Parathyroid adenoma (tissue), 2 donors: ENCODE results near the gene STARD8.

ENCODE experiments used
- H2AFZ ChIP-seq: fragments of 300-600 bp; sonication (generic); one replicate; pipeline ENCODE4 v1.7.0; 2017; ENCODE audit warnings: antibody characterized with exemption, mild to moderate bottlenecking
- H3K27ac ChIP-seq: fragments of 300-600 bp; sonication (generic); one replicate; pipeline ENCODE4 v1.7.0; 2017
- H3K27me3 ChIP-seq: fragments of 300-600 bp; sonication (generic); one replicate; pipeline ENCODE4 v1.7.0; 2017; ENCODE audit warnings: low read length; ENCODE audit not compliant: control insufficient read depth, insufficient read depth
- H3K36me3 ChIP-seq: fragments of 300-600 bp; sonication (generic); one replicate; pipeline ENCODE4 v1.7.0; 2017; ENCODE audit warnings: low read length; ENCODE audit not compliant: control insufficient read depth, insufficient read depth
- H3K4me1 ChIP-seq: fragments of 300-600 bp; sonication (generic); one replicate; pipeline ENCODE4 v1.7.0; 2017; ENCODE audit warnings: control low read depth
- H3K4me2 ChIP-seq: fragments of 300-600 bp; sonication (generic); one replicate; pipeline ENCODE4 v1.7.0; 2017; ENCODE audit warnings: low read length
- H3K4me3 ChIP-seq: fragments of 300-600 bp; sonication (generic); one replicate; pipeline ENCODE4 v1.7.0; 2017; ENCODE audit warnings: low read depth, low read length
- H3K79me2 ChIP-seq: fragments of 300-600 bp; sonication (generic); one replicate; pipeline ENCODE4 v1.7.0; 2017; ENCODE audit warnings: control low read depth
- H3K9ac ChIP-seq: fragments of 300-600 bp; sonication (generic); one replicate; pipeline ENCODE4 v1.7.0; 2017; ENCODE audit warnings: mild to moderate bottlenecking
- H3K9me3 ChIP-seq: fragments of 300-600 bp; sonication (generic); one replicate; pipeline ENCODE4 v1.7.0; 2017; ENCODE audit warnings: low read length; ENCODE audit not compliant: control insufficient read depth
- CTCF ChIP-seq: fragments of 300-600 bp; sonication (generic); IDR thresholded peaks from one replicate; pipeline ENCODE4 v1.7.0; 2017; ENCODE audit warnings: antibody characterized with exemption, mild to moderate bottlenecking
- donor health status: primary hyperparathyroidism.

Gene STARD8

GRCh38 chrX:68719904-68720614 is 72.6 kb downstream of the STARD8 start:
- TF ChIP-seq CTCF = no peak
- no peak overlapping the region for H2AFZ ChIP-seq
- no peak overlapping the region for H3K4me2 ChIP-seq
- H3K9ac ChIP-seq = no peak overlapping the region
- no peaks in the 10 kb centered on the region for H3K79me2 ChIP-seq
- H3K27ac ChIP-seq = no peak overlapping the region
- H3K9me3 ChIP-seq = no peaks in the 10 kb centered on the region
- no peaks in the 10 kb centered on the region for H3K36me3 ChIP-seq
- no peak overlapping the region for H3K4me3 ChIP-seq
- no peaks in the 10 kb centered on the region for H3K27me3 ChIP-seq
- no peaks in the 10 kb centered on the region for H3K4me1 ChIP-seq

GRCh38 chrX:68720851-68721250 is 73.4 kb downstream of the STARD8 start:
- Histone ChIP-seq H3K9me3 (no peaks in the 10 kb centered on the region), H3K27me3 (no peaks in the 10 kb centered on the region), H3K4me2 (no peak overlapping the region), H3K27ac (no peak overlapping the region), H3K4me3 (no peak overlapping the region), H3K79me2 (no peaks in the 10 kb centered on the region), H2AFZ (no peak overlapping the region), H3K9ac (no peak overlapping the region), H3K4me1 (no peaks in the 10 kb centered on the region), H3K36me3 (no peaks in the 10 kb centered on the region)
- no peak for TF ChIP-seq CTCF

- Histone ChIP-seq H3K9me3 (no peaks in the 10 kb centered on the region), H3K9ac (no peak overlapping the region), H3K4me2 (no peak overlapping the region), H3K27ac (no peak overlapping the region), H3K4me1 (no peaks in the 10 kb centered on the region), H3K27me3 (no peaks in the 10 kb centered on the region), H3K4me3 (no peak overlapping the region), H2AFZ (no peak overlapping the region), H3K36me3 (no peaks in the 10 kb centered on the region), H3K79me2 (no peaks in the 10 kb centered on the region)
- no peak for TF ChIP-seq CTCF
Measured at GRCh38 chrX:68721546-68721945, 74.1 kb downstream of the STARD8 start.

GRCh38 chrX:68721991-68722860 is 74.8 kb downstream of the STARD8 start:
- Histone ChIP-seq H3K9ac (no peak overlapping the region), H3K27me3 (no peaks in the 10 kb centered on the region), H3K79me2 (no peaks in the 10 kb centered on the region), H2AFZ (no peak overlapping the region), H3K4me1 (no peaks in the 10 kb centered on the region), H3K36me3 (no peaks in the 10 kb centered on the region), H3K4me3 (no peak overlapping the region), H3K27ac (no peak overlapping the region), H3K9me3 (no peaks in the 10 kb centered on the region), H3K4me2 (no peak overlapping the region)
- no peak for TF ChIP-seq CTCF
